KOPT-K1 (cell line): Measurements from ENCODE around the gene HEPACAM.
"Not testable (repeated sequence)": the region's sequence is repeated elsewhere in the genome, so short reads cannot be mapped to it uniquely, and the experiment has no call there.

ENCODE experiments used
- H3K27ac ChIP-seq: fragments of 200-600 bp; sonication (generic); 2 replicates; pipeline ENCODE4 v1.5.1; 2016; ENCODE audit warnings: antibody characterized with exemption, mild to moderate bottlenecking, low read depth, low read length; ENCODE audit not compliant: poor library complexity, severe bottlenecking
- H3K36me3 ChIP-seq: fragments of 200-600 bp; sonication (generic); 2 replicates; pipeline ENCODE4 v1.5.1; 2017; ENCODE audit warnings: antibody characterized with exemption, mild to moderate bottlenecking, low read length, moderate library complexity; ENCODE audit not compliant: insufficient read depth
- H3K9me3 ChIP-seq: fragments of 200-600 bp; sonication (generic); 2 replicates; pipeline ENCODE4 v1.5.1; 2017; ENCODE audit warnings: antibody characterized with exemption, low read length, mild to moderate bottlenecking; ENCODE audit not compliant: insufficient read depth, poor library complexity, severe bottlenecking

Gene HEPACAM, protein sequence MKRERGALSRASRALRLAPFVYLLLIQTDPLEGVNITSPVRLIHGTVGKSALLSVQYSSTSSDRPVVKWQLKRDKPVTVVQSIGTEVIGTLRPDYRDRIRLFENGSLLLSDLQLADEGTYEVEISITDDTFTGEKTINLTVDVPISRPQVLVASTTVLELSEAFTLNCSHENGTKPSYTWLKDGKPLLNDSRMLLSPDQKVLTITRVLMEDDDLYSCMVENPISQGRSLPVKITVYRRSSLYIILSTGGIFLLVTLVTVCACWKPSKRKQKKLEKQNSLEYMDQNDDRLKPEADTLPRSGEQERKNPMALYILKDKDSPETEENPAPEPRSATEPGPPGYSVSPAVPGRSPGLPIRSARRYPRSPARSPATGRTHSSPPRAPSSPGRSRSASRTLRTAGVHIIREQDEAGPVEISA

DNA sequence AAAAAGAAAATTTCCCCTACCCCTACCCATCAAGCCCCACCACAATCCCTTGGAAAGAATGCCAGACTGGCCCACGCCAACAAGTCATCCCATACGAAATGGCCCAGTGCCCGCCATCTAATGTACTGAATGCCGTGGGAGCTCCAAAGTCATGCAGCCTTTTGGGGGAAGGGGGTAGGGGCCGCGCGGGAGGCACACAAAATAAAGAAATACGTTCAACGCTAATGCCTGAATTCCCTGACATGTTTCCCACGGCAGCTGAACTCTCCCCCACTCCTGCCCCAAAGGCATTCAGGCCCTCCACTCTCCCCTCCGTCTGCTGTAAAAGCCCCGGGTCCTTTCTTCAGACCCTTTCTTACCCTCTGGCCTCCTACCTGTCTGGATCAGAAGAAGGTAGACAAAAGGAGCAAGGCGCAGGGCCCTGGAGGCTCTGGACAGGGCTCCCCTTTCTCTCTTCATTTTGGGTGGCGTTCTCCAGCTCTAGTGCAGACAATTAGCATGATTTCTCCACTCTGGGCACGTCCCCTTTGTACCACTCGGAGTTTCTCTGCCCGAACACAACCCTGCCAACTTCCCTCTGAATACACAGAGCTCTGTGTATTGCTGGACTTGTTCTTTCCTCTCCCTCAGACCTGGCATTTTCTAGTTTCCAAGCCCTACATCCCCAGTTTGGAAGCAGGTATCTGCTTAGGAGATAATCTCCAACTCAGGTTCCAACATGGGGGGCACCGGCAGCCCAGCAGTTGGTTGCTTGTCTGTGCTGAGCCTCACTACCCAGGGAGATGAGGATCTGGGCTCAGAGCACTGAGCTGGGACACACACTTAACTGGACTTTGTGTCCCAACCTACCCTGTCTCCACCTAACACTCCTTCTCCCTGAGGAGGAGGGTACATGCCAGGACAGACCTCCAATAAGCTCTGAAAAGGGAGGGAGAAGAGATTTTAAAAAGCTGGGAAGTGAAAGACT lies at the start of gene HEPACAM:
TSS of gene HEPACAM (minus strand) at position 500 of the 967 bp plus-strand sequence. CDS start at position 459, 41 bp downstream.
- no peak within 1 kb of the TSS for H3K27ac ChIP-seq
- no peaks in the 10 kb centered on the region for H3K36me3 ChIP-seq
- H3K9me3 ChIP-seq: no peaks in the 10 kb centered on the region

DNA sequence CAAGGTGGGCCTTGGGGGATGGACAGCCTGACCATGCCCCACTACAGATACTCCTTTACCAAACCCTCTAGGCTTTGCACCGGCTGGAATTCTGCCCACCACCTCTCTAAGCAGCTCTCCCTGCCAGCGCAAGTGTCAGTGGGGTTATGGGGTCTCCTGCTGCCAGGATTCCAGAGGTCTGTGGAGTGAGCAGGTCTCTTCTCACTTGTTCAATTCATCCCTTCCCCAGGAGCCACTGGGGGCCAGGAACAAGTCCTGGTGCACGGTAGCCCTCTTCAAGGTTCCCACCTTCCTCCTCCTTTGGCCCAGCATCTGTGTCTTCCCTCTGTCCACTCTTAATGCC lies 48.6 kb upstream of the HEPACAM start:
- H3K36me3 ChIP-seq: peaks cover 64% of the 10 kb centered on the region

DNA sequence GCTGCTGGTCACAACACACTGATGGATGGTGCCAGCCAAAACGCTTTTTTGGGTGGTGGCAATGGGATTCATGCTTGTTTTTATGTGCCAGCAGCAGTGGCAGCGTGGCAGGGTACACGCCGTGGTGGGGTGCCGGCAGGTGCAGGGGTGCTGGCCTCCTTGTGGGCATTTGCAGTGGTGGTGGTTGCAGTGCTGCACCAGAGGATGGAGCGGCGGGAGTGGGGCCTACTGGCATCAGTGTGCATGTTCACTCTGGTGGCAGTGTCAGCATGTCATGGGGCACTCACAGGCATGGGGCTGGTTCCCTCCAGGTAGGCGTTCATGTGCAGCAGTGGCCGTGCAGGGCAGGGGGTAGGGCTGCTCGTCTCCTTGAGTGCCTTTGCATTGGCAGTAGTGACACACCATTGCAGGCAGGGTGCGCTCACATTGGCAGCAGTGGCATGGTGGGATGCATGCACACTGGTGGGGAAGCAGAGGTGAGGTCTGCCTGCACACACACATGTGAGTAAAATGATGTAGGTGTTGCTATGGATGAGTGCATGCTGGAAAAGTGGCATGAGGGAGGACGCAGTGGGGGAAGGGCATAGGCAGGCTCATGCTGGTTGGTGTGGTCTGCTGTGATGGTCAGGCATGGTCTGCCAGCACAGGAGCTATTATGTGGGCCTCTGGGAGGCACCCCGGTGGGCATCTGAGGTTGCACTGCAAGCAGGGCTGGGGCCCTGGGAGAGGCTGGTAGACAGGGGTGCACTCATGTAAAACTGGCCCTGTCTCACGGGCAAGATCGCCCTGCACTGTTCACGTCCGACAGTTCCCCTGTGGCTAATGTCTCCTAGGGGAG lies 48.0 kb upstream of the HEPACAM start:
- Histone ChIP-seq H3K27ac (no peak overlapping the region), H3K9me3 (peaks cover 33% of the 10 kb centered on the region), H3K36me3 (peaks cover 59% of the 10 kb centered on the region)

More for the DNA sequence above, 48.6 kb upstream of the HEPACAM start:
- Histone ChIP-seq H3K9me3 (peaks cover 27% of the 10 kb centered on the region), H3K27ac (no peak overlapping the region)

DNA sequence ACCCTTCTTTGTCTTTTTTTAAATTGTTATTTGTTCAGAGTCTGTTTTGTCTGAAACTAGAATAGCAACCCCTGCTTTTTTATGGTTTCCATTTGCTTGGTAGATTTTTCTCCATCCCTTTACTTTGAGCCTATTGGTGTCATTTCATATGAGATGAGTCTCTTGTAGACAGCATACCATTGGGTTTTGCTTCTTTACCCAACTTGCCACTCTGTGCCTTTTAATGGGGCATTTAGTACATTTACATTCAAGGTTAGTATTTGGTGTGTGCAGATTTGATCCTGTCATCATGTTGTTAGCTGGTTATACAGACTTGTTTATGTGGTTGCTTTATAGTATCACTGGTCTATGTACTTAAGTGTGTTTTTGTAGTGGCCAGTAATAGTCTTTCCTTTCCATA lies 46.2 kb upstream of the HEPACAM start:
- H3K9me3 ChIP-seq: peaks cover 34% of the 10 kb centered on the region
- peaks cover 52% of the 10 kb centered on the region for H3K36me3 ChIP-seq
- no peak overlapping the region for H3K27ac ChIP-seq

DNA sequence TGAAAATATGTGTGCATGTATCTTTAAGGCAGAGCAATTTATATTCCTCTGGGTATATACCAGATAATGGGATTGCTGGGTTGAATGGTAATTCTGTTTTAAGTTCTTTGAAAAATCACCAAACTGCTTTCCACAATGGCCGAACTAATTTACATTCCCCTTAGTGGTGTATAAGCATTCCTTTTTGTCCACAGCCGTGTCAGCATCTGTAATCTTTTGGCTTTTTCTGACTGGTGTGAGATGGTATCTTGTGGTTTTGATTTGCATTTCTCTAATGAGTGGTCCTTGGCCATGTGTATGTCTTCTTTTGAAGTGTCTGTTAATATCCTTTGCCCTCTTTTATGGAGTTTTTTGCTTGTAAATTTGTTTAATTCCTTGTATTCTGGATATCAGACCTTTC lies 42.5 kb upstream of the HEPACAM start:
- Histone ChIP-seq H3K27ac (no peak overlapping the region), H3K36me3 (peaks cover 38% of the 10 kb centered on the region)

DNA sequence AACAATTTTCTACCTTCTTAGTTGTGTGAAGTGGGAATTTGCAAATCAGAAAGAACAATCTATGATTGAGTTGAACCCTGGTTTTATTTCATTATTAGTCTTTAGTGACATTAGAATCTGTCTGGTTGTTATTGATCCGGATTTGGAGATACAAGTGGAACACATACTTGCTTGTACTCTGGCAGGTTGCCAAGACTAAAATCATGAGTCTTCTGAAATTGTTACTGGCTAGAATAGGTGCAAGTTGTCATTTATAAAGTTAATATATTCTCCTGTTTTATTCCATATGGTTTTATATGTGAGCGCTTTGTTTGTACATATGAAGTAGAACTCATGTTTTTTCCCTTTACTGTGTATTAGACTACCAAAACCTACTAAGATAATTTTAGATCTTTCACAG lies 41.2 kb upstream of the HEPACAM start:
- H3K36me3 ChIP-seq: peaks cover 33% of the 10 kb centered on the region
- peaks cover 26% of the 10 kb centered on the region for H3K9me3 ChIP-seq
- no peak overlapping the region for H3K27ac ChIP-seq

More for the DNA sequence above, 42.5 kb upstream of the HEPACAM start:
- peaks cover 34% of the 10 kb centered on the region for H3K9me3 ChIP-seq

DNA sequence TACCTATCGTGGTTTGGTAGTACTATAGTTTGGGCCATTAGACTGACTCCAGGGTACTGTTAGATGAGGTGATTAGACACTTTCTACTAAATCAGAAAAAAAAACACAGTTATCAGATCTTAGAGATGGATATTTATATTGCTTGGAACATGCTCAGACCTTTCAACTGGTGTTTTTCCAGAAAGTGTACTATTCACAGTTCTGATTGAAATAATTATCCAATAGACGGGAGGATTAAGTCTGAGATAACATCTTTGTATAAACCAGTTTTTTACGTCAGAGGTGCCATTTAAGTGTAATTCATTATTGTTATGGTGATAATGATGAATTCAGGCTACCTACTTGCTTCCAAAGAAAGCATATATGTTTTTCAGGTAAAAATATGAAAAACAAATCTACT lies 40.7 kb upstream of the HEPACAM start:
- peaks cover 28% of the 10 kb centered on the region for H3K36me3 ChIP-seq
- H3K9me3 ChIP-seq: peaks cover 22% of the 10 kb centered on the region
- no peak overlapping the region for H3K27ac ChIP-seq

DNA sequence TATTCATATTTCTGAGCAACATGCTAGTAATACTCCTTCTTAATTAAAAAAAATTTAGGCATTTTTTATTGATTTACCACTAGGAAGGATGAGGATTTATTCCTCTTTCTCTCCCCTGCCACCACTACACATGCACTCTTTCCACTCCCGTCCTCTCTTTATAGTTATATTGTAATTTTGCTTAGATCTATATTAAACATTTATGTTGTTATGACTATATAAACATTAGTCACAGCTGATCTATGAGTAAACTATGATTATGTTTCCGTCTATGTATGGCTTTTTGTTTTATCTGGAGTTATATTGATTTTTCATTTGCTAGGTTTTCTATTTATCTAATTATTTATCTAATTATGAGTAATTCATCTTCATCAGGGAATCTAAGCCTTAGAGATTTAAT lies 36.0 kb upstream of the HEPACAM start:
- Histone ChIP-seq H3K27ac (no peak overlapping the region), H3K36me3 (no peaks in the 10 kb centered on the region; the same call in 1 of the 2 replicates), H3K9me3 (no peaks in the 10 kb centered on the region)

DNA sequence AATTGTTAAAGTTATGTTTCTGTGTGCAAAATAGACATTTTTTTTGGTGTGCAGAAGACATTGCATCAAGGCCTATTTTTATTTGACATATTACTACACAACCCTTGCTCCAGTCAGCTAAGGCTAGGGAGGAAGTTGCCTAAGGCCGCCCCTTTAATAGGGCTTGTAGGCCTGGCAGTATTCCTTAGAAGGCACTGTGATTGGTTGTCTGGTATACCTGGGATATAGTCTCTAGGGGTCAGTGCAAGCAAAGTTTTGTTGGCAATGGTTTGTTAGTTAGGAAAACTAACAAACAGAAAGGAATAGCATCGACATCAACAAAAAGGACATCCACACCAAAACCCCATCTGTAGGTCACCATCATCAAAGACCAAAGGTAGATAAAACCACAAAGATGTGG lies 35.1 kb upstream of the HEPACAM start:
- H3K27ac ChIP-seq: no peak overlapping the region
- no peaks in the 10 kb centered on the region for H3K36me3 ChIP-seq
- H3K9me3 ChIP-seq: no peaks in the 10 kb centered on the region

DNA sequence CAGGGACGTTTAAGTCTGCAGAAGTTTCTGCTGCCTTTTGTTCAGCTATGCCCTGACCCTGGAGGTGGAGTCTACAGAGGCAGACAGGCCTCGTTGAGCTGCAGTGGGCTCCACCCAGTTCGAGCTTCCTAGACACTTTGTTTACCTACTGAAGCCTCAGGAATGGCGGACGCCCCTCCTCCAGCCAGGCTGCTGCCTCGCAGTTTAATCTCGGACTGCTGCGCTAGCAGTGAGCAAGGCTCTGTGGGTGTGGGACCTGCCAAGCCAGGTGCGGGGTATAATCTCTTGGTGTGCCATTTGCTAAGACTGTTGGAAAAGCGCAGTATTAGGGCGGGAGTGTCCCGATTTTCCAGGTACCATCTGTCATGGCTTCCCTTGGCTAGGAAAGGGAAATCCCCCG lies 32.4 kb upstream of the HEPACAM start:
- H3K36me3 ChIP-seq, H3K9me3 ChIP-seq, H3K27ac ChIP-seq: not testable (repeated sequence)

DNA sequence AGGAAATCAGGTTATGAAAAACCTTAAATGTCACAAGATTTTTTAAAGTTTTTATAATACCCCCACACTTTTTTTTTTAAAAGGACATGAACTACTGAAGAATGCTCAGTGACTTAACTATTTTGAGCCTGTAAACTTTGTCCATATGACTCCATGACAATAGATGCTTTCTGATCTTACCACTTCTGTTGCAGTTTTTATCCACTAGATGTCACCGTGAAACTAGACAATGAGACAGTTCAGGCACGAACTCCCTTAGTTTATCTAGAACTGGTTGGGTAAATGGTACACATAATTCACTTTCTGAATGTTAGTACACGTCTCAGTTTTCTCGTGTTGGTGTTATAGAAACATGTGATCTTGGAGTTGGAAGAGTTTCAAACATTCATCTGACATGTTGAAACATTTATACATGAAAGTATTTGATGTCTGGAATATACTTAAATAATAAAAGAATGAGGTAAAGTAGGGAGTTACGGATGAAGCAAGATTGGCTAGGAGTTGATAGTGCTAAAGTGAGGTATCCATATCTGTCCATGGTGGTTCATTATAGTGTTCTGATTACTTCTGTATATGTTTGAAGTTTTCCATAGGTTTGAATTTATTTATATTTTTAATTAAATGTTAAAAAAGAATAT lies 26.2 kb upstream of the HEPACAM start:
- Histone ChIP-seq H3K27ac (no peak overlapping the region), H3K36me3 (peaks cover 25% of the 10 kb centered on the region)

DNA sequence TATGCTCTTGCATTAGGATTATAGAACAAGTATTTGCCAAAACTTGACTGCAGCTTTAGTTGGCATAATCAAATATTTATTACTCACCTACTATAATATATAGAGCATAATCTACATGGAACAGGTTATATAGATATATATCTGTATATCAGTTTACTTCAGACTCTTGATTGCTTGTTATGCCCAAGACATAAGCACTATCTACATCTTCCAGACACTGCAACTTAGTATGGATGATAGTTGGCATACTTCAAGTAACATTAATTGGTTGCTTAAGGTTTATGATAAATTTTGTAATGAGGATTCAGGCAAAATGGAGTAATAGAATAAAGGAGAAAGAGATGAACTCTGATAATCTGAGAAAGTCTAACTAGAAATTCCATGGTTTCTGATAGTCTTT lies 19.2 kb upstream of the HEPACAM start:
- Histone ChIP-seq H3K36me3 (peaks cover 17% of the 10 kb centered on the region), H3K9me3 (no peaks in the 10 kb centered on the region), H3K27ac (peak overlapping the region; percentile 87)

More for the DNA sequence above, 26.2 kb upstream of the HEPACAM start:
- H3K9me3 ChIP-seq: no peaks in the 10 kb centered on the region

DNA sequence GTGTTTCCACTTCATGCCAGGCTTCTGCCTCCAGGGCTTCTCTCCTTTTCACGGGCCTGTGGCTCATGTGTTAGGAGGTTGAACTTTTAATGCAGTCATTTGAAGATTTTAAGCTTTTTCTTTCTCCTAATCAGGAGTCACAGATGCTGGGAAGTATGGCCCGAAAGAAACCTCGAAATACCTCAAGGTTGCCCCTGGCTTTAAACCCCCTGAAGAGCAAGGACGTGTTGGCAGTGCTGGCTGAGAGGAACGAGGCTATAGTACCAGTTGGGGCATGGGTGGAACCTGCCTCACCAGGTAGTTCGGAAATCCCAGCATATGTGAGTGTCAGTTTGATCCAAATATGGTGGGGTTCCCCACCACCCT lies 18.7 kb upstream of the HEPACAM start:
- H3K27ac ChIP-seq: peak overlapping the region; percentile 87
- peaks cover under 1% of the 10 kb centered on the region for H3K9me3 ChIP-seq
- H3K36me3 ChIP-seq: peaks cover 12% of the 10 kb centered on the region
